ENCODE measurements around the gene DCLRE1B. TPM values are rescaled to one million over a fixed set of nuclear protein-coding genes. Genes with fewer than 3 reads are reported as not detected.

DCLRE1B gene
- total and polyA plus RNA-seq, 9 of the 15 experiments (the other 6 are each of a cell fraction or from before 2014, with no cell fraction given): 10.6 to 28.8 (median 17.2) TPM

DNA sequence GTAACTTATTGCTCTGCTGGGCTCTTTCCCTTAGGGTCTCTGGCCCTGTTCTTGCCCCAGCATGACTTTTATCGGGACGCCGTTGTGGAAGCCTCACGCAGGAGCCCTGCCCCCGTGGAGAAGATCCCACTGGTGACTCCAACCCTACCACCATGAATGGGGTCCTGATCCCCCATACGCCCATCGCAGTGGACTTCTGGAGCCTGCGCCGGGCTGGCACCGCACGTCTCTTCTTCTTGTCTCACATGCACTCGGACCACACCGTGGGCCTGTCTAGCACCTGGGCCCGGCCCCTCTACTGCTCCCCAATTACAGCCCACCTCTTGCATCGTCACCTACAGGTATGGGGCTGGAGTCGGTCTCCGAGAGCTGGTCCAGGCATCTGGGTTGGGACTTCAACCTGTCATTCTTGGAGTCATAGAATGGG is 322 bp downstream of the DCLRE1B start (continued):
- TF ChIP-seq, protein P1, sequence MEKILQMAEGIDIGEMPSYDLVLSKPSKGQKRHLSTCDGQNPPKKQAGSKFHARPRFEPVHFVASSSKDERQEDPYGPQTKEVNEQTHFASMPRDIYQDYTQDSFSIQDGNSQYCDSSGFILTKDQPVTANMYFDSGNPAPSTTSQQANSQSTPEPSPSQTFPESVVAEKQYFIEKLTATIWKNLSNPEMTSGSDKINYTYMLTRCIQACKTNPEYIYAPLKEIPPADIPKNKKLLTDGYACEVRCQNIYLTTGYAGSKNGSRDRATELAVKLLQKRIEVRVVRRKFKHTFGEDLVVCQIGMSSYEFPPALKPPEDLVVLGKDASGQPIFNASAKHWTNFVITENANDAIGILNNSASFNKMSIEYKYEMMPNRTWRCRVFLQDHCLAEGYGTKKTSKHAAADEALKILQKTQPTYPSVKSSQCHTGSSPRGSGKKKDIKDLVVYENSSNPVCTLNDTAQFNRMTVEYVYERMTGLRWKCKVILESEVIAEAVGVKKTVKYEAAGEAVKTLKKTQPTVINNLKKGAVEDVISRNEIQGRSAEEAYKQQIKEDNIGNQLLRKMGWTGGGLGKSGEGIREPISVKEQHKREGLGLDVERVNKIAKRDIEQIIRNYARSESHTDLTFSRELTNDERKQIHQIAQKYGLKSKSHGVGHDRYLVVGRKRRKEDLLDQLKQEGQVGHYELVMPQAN (IDR thresholded peaks at IDR 0.05; ENCODE audit: borderline replicate concordance): peak; percentile 91
- TF ChIP-seq, protein P2, sequence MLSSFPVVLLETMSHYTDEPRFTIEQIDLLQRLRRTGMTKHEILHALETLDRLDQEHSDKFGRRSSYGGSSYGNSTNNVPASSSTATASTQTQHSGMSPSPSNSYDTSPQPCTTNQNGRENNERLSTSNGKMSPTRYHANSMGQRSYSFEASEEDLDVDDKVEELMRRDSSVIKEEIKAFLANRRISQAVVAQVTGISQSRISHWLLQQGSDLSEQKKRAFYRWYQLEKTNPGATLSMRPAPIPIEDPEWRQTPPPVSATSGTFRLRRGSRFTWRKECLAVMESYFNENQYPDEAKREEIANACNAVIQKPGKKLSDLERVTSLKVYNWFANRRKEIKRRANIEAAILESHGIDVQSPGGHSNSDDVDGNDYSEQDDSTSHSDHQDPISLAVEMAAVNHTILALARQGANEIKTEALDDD (IDR thresholded peaks at IDR 0.05): no peak
- TF ChIP-seq NONO (IDR thresholded peaks at IDR 0.05; ENCODE audit: low read depth in 2 of 2, low read length in 1 of 2): no peak
- TF ChIP-seq ETV6 (IDR thresholded peaks at IDR 0.05; ENCODE audit: borderline replicate concordance in 1 of 2, low read depth in 2 of 2, low read length in 1 of 2): no peak
- TF ChIP-seq ETV6 (CRISPR knock-in tag; IDR thresholded peaks at IDR 0.05; ENCODE audit: borderline replicate concordance): peak; percentile 74; the same call in 1 of the 2 replicates
- TF ChIP-seq HDGF (IDR thresholded peaks at IDR 0.05): no peak
- no peak for TF ChIP-seq ZNF695 (CRISPR knock-in tag; IDR thresholded peaks at IDR 0.05)
- TF ChIP-seq CBFB (CRISPR knock-in tag; IDR thresholded peaks at IDR 0.05): no peak; the same call in 1 of the 2 replicates
- no peak for TF ChIP-seq PHB2 (IDR thresholded peaks at IDR 0.05; ENCODE audit: low read depth)
- TF ChIP-seq KLF1 (tag; IDR thresholded peaks at IDR 0.05): no peak
- TF ChIP-seq, protein P3, sequence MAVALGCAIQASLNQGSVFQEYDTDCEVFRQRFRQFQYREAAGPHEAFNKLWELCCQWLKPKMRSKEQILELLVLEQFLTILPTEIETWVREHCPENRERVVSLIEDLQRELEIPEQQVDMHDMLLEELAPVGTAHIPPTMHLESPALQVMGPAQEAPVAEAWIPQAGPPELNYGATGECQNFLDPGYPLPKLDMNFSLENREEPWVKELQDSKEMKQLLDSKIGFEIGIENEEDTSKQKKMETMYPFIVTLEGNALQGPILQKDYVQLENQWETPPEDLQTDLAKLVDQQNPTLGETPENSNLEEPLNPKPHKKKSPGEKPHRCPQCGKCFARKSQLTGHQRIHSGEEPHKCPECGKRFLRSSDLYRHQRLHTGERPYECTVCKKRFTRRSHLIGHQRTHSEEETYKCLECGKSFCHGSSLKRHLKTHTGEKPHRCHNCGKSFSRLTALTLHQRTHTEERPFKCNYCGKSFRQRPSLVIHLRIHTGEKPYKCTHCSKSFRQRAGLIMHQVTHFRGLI (CRISPR knock-in tag; IDR thresholded peaks at IDR 0.05): no peak
- TF ChIP-seq, protein P4, sequence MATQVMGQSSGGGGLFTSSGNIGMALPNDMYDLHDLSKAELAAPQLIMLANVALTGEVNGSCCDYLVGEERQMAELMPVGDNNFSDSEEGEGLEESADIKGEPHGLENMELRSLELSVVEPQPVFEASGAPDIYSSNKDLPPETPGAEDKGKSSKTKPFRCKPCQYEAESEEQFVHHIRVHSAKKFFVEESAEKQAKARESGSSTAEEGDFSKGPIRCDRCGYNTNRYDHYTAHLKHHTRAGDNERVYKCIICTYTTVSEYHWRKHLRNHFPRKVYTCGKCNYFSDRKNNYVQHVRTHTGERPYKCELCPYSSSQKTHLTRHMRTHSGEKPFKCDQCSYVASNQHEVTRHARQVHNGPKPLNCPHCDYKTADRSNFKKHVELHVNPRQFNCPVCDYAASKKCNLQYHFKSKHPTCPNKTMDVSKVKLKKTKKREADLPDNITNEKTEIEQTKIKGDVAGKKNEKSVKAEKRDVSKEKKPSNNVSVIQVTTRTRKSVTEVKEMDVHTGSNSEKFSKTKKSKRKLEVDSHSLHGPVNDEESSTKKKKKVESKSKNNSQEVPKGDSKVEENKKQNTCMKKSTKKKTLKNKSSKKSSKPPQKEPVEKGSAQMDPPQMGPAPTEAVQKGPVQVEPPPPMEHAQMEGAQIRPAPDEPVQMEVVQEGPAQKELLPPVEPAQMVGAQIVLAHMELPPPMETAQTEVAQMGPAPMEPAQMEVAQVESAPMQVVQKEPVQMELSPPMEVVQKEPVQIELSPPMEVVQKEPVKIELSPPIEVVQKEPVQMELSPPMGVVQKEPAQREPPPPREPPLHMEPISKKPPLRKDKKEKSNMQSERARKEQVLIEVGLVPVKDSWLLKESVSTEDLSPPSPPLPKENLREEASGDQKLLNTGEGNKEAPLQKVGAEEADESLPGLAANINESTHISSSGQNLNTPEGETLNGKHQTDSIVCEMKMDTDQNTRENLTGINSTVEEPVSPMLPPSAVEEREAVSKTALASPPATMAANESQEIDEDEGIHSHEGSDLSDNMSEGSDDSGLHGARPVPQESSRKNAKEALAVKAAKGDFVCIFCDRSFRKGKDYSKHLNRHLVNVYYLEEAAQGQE (IDR thresholded peaks at IDR 0.05; ENCODE audit: borderline replicate concordance): no peak
- TF ChIP-seq, protein P4 (CRISPR knock-in tag; IDR thresholded peaks at IDR 0.05; ENCODE audit: low read depth): no peak; the same call in 1 of the 2 replicates
- TF ChIP-seq PHF20 (IDR thresholded peaks at IDR 0.05; ENCODE audit: partially characterized antibody): no peak
- TF ChIP-seq ZNF41 (CRISPR knock-in tag; conservative IDR thresholded peaks at IDR 0.05): no peak
- no peak for TF ChIP-seq RUNX1 (IDR thresholded peaks at IDR 0.05; ENCODE audit: low read depth)

All from K562 (cell line).